PFSK-1 (cell line): ENCODE data around the gene SNX10.

Source experiments
- POLR2AphosphoS5 ChIP-seq: IDR thresholded peaks from 2 replicates; pipeline ENCODE4 v1.6.1; 2012; ENCODE audit warnings: low read depth, mild to moderate bottlenecking, control low read depth, low read length, moderate library complexity
- REST ChIP-seq, 2 experiments: IDR thresholded peaks; 2 replicates each; pipeline versions ENCODE4 v1.6.1 to v1.8.0; 2011 to 2012; ENCODE audit warnings: low read depth in 2 of 2, low read length in 2 of 2, control low read depth in 1 of 2, inconsistent platforms in 1 of 2, mild to moderate bottlenecking in 1 of 2, moderate library complexity in 1 of 2; ENCODE audit not compliant: insufficient read depth in 1 of 2
- SIN3A ChIP-seq: IDR thresholded peaks from 2 replicates; pipeline ENCODE4 v1.6.1; 2012; ENCODE audit warnings: mild to moderate bottlenecking, low read length, moderate library complexity, borderline replicate concordance; ENCODE audit not compliant: insufficient read depth
- TAF1 ChIP-seq: IDR thresholded peaks from 2 replicates; pipeline ENCODE4 v1.6.1; 2012; ENCODE audit warnings: low read length, control low read depth, borderline replicate concordance; ENCODE audit not compliant: insufficient read depth

DNA sequence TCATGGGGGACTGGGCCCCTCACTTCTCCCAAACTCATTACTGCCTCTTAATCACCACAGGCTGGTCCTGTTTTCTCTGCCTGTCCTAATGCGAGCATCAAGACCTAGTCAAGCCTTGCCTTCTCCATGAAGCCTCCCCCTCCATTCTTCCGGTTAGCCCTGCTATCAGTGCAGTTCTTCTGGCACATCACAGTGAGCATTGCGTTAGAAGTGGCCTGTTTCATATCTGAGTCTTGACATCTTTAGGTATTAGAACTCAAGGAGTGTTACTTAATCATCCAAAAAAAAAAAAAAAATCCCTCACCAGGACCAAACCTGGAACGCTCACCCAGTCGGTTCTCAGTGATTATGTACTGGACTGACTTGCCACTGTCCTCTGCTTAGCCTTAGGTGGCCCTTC is 17.4 kb downstream of the SNX10 start:
- TF ChIP-seq POLR2AphosphoS5 (no peak), TAF1 (no peak), REST (IDR thresholded peaks at IDR 0.05; ENCODE audit: insufficient read depth in 1 of 2, low read depth in 2 of 2, low read length in 2 of 2) (no peak), SIN3A (no peak)
